MCF 10A (cell line): ENCODE data around the gene CXCL13. TPM values are rescaled to one million over a fixed set of nuclear protein-coding genes. Genes with fewer than 3 reads are reported as not detected.

Experiments
- BruUV-seq: library from RNA; stranded (reverse); fragments of 400-500 nt; replicated peaks from 2 replicates; lab custom pipeline; 2021; lab: Mats Ljungman, UMichigan
- CTCF ChIA-PET: fragments of 300-600 bp; sonication (Branson Sonifier 250); formaldehyde crosslinking; extraction: SDS; loops from one replicate; lab custom pipeline; 2021; ENCODE audit warnings: antibody characterized with exemption, inconsistent platforms; lab: Yijun Ruan, JAX
- POLR2A ChIA-PET: fragments of 300-600, 350-650 bp; sonication (Branson Sonifier 250); formaldehyde crosslinking; extraction: SDS; loops from one replicate; lab custom pipeline; 2020; ENCODE audit warnings: antibody characterized with exemption, inconsistent platforms; lab: Yijun Ruan, JAX
- DNase-seq: peaks from one replicate; pipeline ENCODE4 v3.0.0-alpha.2; 2018; ENCODE audit not compliant: unreplicated experiment
- H3K27ac Mint-ChIP-seq: one replicate; pipeline ENCODE4 v1.8.0; 2022; ENCODE audit warnings: mild to moderate bottlenecking, low read depth, mixed read lengths; ENCODE audit not compliant: unreplicated experiment
- H3K27me3 Mint-ChIP-seq: one replicate; pipeline ENCODE4 v1.8.0; 2022; ENCODE audit warnings: mixed read lengths; ENCODE audit not compliant: insufficient read depth, unreplicated experiment
- H3K36me3 Mint-ChIP-seq: one replicate; pipeline ENCODE4 v1.8.0; 2022; ENCODE audit warnings: mild to moderate bottlenecking, moderate library complexity, mixed read lengths; ENCODE audit not compliant: insufficient read depth, unreplicated experiment
- H3K4me1 Mint-ChIP-seq: one replicate; pipeline ENCODE4 v1.8.0; 2022; ENCODE audit warnings: mixed read lengths; ENCODE audit not compliant: insufficient read depth, unreplicated experiment
- H3K4me3 Mint-ChIP-seq: one replicate; pipeline ENCODE4 v1.8.0; 2022; ENCODE audit warnings: mild to moderate bottlenecking, moderate library complexity, mixed read lengths; ENCODE audit not compliant: unreplicated experiment
- H3K9me3 Mint-ChIP-seq: one replicate; pipeline ENCODE4 v1.8.0; 2022; ENCODE audit warnings: mixed read lengths; ENCODE audit not compliant: unreplicated experiment
- CTCF ChIP-seq: fragments of 200-600 bp; IDR thresholded peaks from one replicate; pipeline ENCODE4 v1.8.0; 2022; ENCODE audit warnings: antibody characterized with exemption, mild to moderate bottlenecking; ENCODE audit not compliant: unreplicated experiment
- intact Hi-C: fragments of 100-400 bp; cut with micrococcal nuclease; formaldehyde crosslinking; loops from 2 replicates; pipeline ENCODE4 v1.14.1; 2022
- total RNA-seq: library from RNA; stranded (reverse); gene quantifications from 2 replicates; pipeline ENCODE4 v1.2.3, GENCODE V29; 2022

The CXCL13 gene
- total RNA-seq, 1 experiment from 2014 or later: not detected

- Mint-ChIP-seq H3K9me3 (no peaks in the 10 kb centered on the region), H3K4me3 (no peak overlapping the region), H3K4me1 (peaks cover 16% of the 10 kb centered on the region), H3K27me3 (no peaks in the 10 kb centered on the region), H3K36me3 (no peaks in the 10 kb centered on the region), H3K27ac (no peak overlapping the region)
- ChIA-PET CTCF (interaction anchor here (0.7 to 8.4 kb wide), 39 partner anchors 10 to 612 kb away, joined by 3 to 108 read pairs (median 5); partner anchors contain the start of gene CXCL13), POLR2A (interaction anchor here (1.1 to 1.6 kb wide), 3 partner anchors 76 to 239 kb away, joined by 3 to 4 read pairs (median 4); no protein-coding TSS in a partner anchor)
- TF ChIP-seq CTCF: no peak
- no TSS peak for BruUV-seq
- intact Hi-C loops: loop anchor here (5.0 kb wide), 2 partner anchors 167 to 243 kb away; partner anchors contain the start of gene MRPL1
- peak; percentile 12 for DNase-seq
Observed at GRCh38 chr4:77619408-77619807, 13.8 kb downstream of the CXCL13 start.

GRCh38 chr4:77621254-77621653 lies 15.6 kb downstream of the CXCL13 start:
- no peak for TF ChIP-seq CTCF
- Mint-ChIP-seq H3K27ac (no peak overlapping the region), H3K9me3 (no peaks in the 10 kb centered on the region), H3K27me3 (no peaks in the 10 kb centered on the region), H3K36me3 (no peaks in the 10 kb centered on the region), H3K4me1 (peaks cover 16% of the 10 kb centered on the region), H3K4me3 (no peak overlapping the region)
- intact Hi-C loops: no loop called here
- POLR2A ChIA-PET: interaction anchor here (0.6 kb wide), 1 partner anchor 71 kb away, joined by 3 read pairs; no protein-coding TSS in a partner anchor
- CTCF ChIA-PET: interaction anchor here (0.6 to 8.4 kb wide), 8 partner anchors 8 to 1625 kb away, joined by 3 to 108 read pairs (median 12); no protein-coding TSS in a partner anchor
- no TSS peak for BruUV-seq
- no peak for DNase-seq

GRCh38 chr4:77623091-77623490 lies 17.5 kb downstream of the CXCL13 start:
- POLR2A ChIA-PET: no interaction called here
- no TSS peak for BruUV-seq
- CTCF ChIA-PET: interaction anchor here (0.6 kb wide), 1 partner anchor 257 kb away, joined by 3 read pairs; no protein-coding TSS in a partner anchor
- peaks cover 11% of the 10 kb centered on the region for H3K4me1 Mint-ChIP-seq
- no peaks in the 10 kb centered on the region for H3K36me3 Mint-ChIP-seq
- no peak overlapping the region for H3K4me3 Mint-ChIP-seq
- intact Hi-C loops: no loop called here
- H3K27me3 Mint-ChIP-seq: no peaks in the 10 kb centered on the region
- no peak for TF ChIP-seq CTCF
- H3K27ac Mint-ChIP-seq: no peak overlapping the region
- no peak for DNase-seq
- no peaks in the 10 kb centered on the region for H3K9me3 Mint-ChIP-seq

GRCh38 chr4:77624213-77624612 lies 18.6 kb downstream of the CXCL13 start:
- ChIA-PET POLR2A (interaction anchor here (0.5 kb wide), 1 partner anchor 250 kb away, joined by 3 read pairs; no protein-coding TSS in a partner anchor), CTCF (no interaction called here)
- Mint-ChIP-seq H3K4me1 (peaks cover under 1% of the 10 kb centered on the region), H3K27ac (no peak overlapping the region), H3K27me3 (no peaks in the 10 kb centered on the region), H3K4me3 (no peak overlapping the region), H3K36me3 (no peaks in the 10 kb centered on the region), H3K9me3 (no peaks in the 10 kb centered on the region)
- TF ChIP-seq CTCF: no peak
- BruUV-seq: no TSS peak
- intact Hi-C loops: no loop called here
- no peak for DNase-seq
